Activated CD4-positive, alpha-beta T cell treated with anti-CD3 and anti-CD28 coated beads, Interleukin-2, amount 50 U/mL, for 4 hours (primary cell): ENCODE results near the gene RHOV.

ENCODE experiments used
- DNase-seq, 2 experiments: peaks; one replicate each; pipeline ENCODE4 v3.0.0-alpha.2; 2020

Gene RHOV

DNA sequence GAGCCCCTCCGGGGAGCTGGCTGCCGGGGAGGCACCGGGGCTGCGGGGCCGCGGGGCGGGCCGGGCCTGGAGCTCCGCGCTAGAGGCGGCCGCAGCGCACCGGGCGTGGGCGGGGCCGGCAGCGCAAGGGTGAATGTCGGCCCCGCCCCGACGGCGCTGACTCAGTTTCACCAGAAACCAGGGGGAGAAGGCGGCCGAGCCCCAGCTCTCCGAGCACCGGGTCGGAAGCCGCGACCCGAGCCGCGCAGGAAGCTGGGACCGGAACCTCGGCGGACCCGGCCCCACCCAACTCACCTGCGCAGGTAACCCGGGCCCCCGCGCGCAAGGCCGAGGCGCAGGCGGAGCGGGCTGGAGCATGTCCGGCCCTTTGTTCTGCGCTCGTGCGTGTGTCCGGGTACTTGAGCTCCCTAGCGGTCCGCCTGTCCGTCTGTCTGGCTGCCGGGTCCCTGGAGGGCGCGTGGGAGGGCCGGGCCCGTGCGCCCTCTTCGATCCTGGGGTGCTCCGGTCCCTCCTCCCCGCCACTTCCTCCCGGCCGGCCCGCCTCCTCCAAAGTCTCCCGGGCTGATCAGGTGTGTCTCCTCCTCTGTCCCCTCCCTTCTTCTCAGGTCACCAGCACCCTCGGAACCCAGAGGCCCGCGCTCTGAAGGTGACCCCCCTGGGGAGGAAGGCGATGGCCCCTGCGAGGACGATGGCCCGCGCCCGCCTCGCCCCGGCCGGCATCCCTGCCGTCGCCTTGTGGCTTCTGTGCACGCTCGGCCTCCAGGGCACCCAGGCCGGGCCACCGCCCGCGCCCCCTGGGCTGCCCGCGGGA lies 29.9 kb downstream of the RHOV start, which contains the start of gene SPINT1:
TSS of gene SPINT1 (plus strand) at position 164 of the 811 bp plus-strand sequence. CDS start at position 671, 507 bp downstream.
- DNase-seq = peak; percentile 71 to 80

- no peak for DNase-seq
Observed at GRCh38 chr15:40843261-40843884, 30.7 kb downstream of the RHOV start.

GRCh38 chr15:40841741-40842140 lies 32.3 kb downstream of the RHOV start:
- DNase-seq = no peak

- no peak for DNase-seq
Observed at GRCh38 chr15:40838756-40839155, 35.3 kb downstream of the RHOV start.

DNA sequence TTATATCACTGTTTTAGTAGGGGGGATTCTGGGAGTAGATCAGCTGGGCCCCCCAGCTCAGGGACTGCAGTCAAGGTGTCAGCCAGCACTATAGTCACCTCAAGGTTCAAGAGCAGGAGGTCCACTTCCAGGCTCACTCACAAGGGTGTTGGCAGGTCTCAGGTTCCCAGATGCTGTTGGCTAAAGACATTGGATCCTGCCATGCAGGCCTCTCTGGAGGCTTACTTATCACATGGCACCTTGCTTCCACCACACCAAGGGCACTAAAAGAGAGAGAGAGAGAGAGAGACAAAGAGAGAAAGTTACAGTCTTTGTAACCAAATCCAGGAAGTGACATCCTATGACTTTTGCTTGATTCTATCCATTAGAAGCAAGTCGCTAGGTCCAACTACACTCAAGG lies 38.0 kb downstream of the RHOV start:
- no peak for DNase-seq

DNA sequence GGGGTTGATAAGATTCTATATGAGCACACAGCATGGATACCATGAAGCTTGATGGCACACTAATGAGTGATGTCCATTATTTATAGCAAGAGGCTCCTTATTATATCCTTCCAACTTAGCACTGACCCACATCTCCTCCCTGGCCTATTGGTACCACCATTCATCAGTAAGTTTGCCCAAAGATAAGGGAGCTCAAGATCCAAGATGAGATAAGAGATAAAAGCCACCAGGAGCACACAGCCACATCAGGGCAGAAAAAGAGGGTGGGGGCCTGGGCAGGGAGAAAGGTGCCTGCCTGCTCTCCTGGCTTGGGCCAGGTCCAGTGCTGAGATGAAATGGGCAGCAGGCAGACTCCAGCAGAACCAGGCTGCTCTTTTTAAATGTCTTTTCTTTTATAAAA lies 41.1 kb downstream of the RHOV start:
- no peak for DNase-seq

DNA sequence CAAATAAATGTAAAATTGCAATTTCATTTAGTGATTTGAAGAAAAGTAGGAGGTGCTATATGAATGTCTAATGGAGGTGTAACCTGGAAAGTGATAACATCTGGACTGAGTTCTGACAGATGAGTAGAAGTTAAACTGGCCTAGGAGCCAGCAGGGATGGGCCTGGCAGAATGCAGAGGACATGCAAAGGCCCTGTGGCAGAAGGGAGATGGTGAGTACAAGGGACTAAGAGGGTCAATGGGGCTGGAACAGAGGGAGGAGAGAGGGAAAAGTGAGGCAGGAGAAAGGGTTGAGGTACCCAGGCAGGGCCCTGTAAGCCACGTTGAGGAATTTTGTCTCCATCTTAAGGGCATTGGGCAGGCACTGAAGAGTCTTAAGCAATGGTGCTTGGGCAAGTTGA lies 42.2 kb downstream of the RHOV start:
- DNase-seq = no peak

DNA sequence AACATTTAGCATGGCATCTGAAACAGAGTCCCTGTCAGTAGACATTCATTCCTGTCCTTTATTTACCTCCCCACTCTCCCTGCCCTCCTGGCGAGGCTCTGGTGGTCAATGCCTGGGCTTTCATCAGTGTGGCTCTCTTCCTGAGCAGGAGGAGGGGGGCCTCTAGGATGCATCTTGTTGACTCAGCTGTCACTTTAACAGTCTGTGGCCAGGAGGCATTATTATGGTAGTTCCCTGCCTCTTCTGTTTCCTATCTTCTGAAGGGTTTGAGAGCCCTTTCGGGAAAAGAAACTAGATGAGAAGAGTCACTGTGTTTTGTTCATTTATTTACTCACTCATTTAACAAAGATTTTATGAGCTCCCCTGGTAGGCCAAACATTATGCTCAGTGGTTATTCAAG lies 43.1 kb downstream of the RHOV start:
- DNase-seq = no peak

- DNase-seq = no peak
Observed at GRCh38 chr15:40829115-40829514, 44.9 kb downstream of the RHOV start.

DNA sequence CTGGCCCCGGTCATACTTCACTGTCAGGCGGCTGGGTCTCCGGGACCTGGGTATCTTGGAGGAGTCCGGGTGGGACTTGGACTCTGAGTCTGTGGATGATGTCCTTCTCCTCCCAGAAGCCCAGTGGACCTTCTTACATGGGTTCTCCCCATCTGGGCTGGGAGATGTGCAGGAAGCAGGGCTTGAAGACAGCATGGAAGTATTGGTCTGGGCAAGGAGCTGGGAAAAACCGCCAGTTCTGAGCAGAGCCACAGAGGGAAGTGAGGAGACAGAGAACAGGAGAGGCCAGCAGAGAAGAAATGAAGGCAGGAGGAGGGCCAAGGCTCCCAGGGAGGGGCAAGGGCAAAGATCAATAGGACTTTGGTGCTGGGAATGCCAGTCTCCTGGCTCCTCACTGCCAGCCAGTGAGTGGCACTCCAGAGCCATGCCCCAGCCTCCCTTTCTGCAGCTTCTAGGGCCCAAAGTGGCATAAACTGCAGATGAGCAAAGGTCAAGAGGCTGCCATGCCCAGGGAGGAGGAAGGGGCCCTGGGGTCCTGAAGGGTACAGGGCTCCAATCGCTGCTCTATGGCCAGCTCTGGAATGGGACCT lies 45.5 kb downstream of the RHOV start, which contains the start of gene PPP1R14D:
TSS of gene PPP1R14D (minus strand) at position 262 of the 590 bp plus-strand sequence. CDS start at position 195, 67 bp downstream.
- no peak for DNase-seq

GRCh38 chr15:40826423-40827075 lies 47.5 kb downstream of the RHOV start:
- no peak for DNase-seq

DNA sequence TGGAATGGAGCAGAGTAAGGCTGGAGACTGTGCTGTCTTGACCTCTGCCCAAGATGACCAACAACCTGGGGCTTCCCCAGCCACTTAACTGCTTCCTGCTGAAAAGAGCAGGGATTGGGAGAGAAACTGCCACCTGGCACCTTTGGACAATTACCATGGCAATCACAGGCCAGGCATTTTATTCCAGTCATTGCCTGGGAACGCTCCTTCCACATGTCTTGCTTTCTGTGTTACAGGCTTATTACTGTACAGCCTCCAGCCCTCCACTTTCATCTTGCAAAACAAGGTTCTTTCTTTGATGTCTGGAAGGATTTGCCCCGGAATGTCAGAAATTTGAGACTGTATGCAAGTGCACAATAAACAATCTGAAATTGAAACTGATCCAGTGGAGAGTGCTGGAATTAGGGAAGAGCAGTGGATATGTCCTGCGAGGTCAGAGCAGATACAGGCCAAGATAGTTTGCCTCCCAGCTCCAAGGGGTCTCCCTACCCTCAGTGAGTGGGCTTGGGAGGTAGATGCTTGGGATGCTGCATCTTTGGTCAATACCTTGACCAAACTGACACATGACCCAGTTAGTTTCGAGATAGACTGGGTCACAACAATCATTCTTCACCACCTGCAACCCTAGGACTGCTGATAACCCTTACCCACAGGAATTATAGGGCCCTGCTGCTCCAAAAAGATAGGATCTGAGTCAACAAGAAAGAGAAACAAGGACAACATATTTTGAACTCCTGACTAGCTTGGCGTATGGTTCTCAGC lies 48.2 kb downstream of the RHOV start:
- DNase-seq = no peak

DNA sequence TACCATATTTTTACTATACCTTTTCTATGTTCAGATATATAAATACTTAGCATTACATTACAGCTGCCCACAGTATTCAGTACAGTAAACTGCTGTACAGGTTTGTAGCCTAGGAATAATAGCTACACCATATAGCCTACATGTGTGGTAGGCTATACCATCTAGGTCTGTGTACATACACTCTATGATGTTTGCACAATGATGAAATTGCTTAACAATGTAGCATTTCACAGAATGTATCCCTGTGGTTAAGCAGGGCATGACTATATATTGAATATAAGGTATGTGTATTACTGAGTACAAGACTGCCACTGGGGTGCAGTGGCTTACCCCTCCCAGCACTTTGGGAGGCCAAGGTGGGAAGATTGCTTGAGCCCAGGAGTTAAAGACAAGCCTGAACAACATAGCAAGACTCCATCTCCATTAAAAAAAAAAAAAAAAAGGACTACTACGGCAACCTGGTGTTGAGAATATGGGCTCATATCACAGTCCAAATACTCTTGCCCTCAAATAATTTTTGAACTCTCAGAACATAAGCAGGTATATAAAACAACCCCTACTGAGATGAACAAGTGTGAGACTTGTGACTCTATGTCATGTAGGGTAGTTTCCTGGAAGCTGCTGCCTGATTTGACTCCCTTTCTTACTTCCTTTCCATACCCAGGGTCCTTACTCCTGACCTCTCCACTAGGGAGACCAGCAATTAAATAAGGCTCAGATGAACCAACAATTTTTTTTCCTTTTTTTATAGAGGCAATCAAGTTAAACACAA lies 50.3 kb downstream of the RHOV start:
- DNase-seq = no peak
